HUES48 (cell line): ENCODE data around the gene GPC5.
"Not testable (repeated sequence)": the region's sequence is repeated elsewhere in the genome, so short reads cannot be mapped to it uniquely, and the experiment has no call there.

Source experiments
- H3K27ac ChIP-seq: one replicate; pipeline ENCODE4 v1.7.0; 2013; ENCODE audit warnings: low read depth, low read length, inconsistent platforms
- H3K27me3 ChIP-seq: 2 replicates; pipeline ENCODE4 v1.6.1; 2013; ENCODE audit warnings: mild to moderate bottlenecking, low read length; ENCODE audit not compliant: control insufficient read depth, insufficient read depth
- H3K36me3 ChIP-seq: 2 replicates; pipeline ENCODE4 v1.6.1; 2013; ENCODE audit warnings: low read length; ENCODE audit not compliant: control insufficient read depth, insufficient read depth
- H3K4me1 ChIP-seq: 2 replicates; pipeline ENCODE4 v1.6.1; 2013; ENCODE audit warnings: mild to moderate bottlenecking, low read length; ENCODE audit not compliant: control insufficient read depth, insufficient read depth
- H3K4me3 ChIP-seq: 2 replicates; pipeline ENCODE4 v1.5.1; 2013; ENCODE audit warnings: mild to moderate bottlenecking, low read depth, low read length
- H3K9ac ChIP-seq: 2 replicates; pipeline ENCODE4 v1.6.1; 2013; ENCODE audit warnings: mild to moderate bottlenecking, low read depth, low read length, moderate library complexity
- H3K9me3 ChIP-seq: 2 replicates; pipeline ENCODE4 v1.6.1; 2013; ENCODE audit warnings: low read length; ENCODE audit not compliant: control insufficient read depth, insufficient read depth

Gene GPC5

DNA sequence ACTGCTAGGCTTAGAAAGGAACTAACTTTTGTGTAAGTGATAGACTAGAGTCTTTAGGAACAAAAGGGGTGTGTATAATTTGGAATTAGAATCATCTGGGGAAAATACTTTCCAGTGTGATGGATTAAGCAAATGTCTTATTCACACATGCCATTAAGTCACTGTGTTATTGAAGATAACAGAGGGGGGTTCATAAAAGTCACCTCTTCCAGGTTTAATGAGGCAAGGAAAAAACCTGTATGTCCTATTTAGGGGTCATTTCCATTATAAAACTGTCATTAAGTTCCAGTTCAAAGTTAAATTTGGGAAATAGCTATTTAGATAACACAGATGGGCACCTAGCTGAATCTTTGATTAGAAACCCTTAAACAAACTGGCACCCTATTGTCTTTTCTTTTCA is 1323.2 kb downstream of the GPC5 start:
- no peaks in the 10 kb centered on the region for H3K36me3 ChIP-seq
- peaks cover 9% of the 10 kb centered on the region for H3K4me1 ChIP-seq
- no peaks in the 10 kb centered on the region for H3K27me3 ChIP-seq
- no peak overlapping the region for H3K27ac ChIP-seq
- no peaks in the 10 kb centered on the region for H3K9me3 ChIP-seq
- H3K9ac ChIP-seq = no peak overlapping the region
- H3K4me3 ChIP-seq = no peak overlapping the region

GRCh38 chr13:92727118-92727517 is 1328.7 kb downstream of the GPC5 start:
- Histone ChIP-seq H3K27me3 (no peaks in the 10 kb centered on the region), H3K36me3 (no peaks in the 10 kb centered on the region), H3K27ac (no peak overlapping the region), H3K9me3 (no peaks in the 10 kb centered on the region), H3K9ac (no peak overlapping the region), H3K4me3 (no peak overlapping the region), H3K4me1 (no peaks in the 10 kb centered on the region)

- no peak overlapping the region for H3K27ac ChIP-seq
These were observed 1335.6 kb downstream of the GPC5 start for GRCh38 chr13:92734068-92734467.

DNA sequence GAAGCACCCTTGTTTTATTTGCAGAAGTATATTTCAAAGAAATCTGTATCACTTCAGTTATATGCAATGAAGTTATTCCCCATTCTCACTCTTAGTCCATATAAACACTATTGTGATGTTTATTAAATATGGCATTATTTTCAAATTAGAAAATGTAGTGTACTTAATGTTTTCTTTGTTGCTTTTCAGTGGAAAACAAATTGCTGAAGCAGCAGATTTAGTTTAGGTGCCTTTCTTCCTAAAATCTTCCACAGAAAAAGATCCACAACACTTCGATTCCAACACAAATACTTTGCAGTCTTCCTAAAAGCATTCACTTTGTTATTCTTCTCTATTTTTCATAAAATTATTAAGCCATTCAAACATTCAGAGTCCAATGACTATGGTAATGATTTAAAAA is 1336.1 kb downstream of the GPC5 start:
- H3K27ac ChIP-seq = no peak overlapping the region
- no peaks in the 10 kb centered on the region for H3K36me3 ChIP-seq
- no peaks in the 10 kb centered on the region for H3K4me1 ChIP-seq
- H3K9me3 ChIP-seq = no peaks in the 10 kb centered on the region
- H3K4me3 ChIP-seq = no peak overlapping the region
- no peak overlapping the region for H3K9ac ChIP-seq
- no peaks in the 10 kb centered on the region for H3K27me3 ChIP-seq

More at GRCh38 chr13:92734068-92734467, 1335.6 kb downstream of the GPC5 start:
- no peaks in the 10 kb centered on the region for H3K36me3 ChIP-seq
- no peaks in the 10 kb centered on the region for H3K4me1 ChIP-seq
- H3K9ac ChIP-seq = no peak overlapping the region
- no peak overlapping the region for H3K4me3 ChIP-seq
- no peaks in the 10 kb centered on the region for H3K9me3 ChIP-seq
- H3K27me3 ChIP-seq = no peaks in the 10 kb centered on the region

GRCh38 chr13:92735909-92736308 is 1337.5 kb downstream of the GPC5 start:
- Histone ChIP-seq H3K9ac (no peak overlapping the region), H3K4me1 (no peaks in the 10 kb centered on the region), H3K4me3 (no peak overlapping the region), H3K27me3 (no peaks in the 10 kb centered on the region), H3K9me3 (no peaks in the 10 kb centered on the region), H3K36me3 (no peaks in the 10 kb centered on the region), H3K27ac (no peak overlapping the region)

DNA sequence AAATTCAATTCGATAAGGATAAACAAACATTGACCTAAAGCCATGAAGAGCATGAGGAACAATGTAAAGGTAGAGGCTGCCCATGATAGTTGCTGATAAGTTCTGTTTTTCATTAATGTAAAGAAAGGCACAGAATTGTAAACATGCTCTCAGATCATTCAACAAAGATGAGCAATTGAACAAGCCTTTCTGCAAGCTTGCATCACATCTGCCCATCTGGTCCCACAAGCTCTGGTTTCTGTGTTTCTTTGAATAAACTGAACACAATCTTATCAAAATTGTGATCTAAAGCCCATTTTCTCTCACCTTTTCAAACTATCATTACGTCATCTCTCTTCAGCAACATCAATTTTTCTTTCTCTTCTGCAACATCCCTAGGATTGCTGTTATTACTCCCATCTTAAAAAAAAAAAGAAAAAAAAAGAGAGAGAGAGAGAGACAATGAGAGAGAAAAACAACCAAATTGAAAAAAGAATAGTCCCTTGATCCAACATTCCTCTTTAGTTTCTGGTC is 1340.9 kb downstream of the GPC5 start:
- no peaks in the 10 kb centered on the region for H3K4me1 ChIP-seq
- H3K27ac ChIP-seq = no peak overlapping the region
- no peaks in the 10 kb centered on the region for H3K27me3 ChIP-seq
- H3K36me3 ChIP-seq = no peaks in the 10 kb centered on the region
- H3K4me3 ChIP-seq = no peak overlapping the region
- H3K9ac ChIP-seq = no peak overlapping the region
- H3K9me3 ChIP-seq = no peaks in the 10 kb centered on the region

DNA sequence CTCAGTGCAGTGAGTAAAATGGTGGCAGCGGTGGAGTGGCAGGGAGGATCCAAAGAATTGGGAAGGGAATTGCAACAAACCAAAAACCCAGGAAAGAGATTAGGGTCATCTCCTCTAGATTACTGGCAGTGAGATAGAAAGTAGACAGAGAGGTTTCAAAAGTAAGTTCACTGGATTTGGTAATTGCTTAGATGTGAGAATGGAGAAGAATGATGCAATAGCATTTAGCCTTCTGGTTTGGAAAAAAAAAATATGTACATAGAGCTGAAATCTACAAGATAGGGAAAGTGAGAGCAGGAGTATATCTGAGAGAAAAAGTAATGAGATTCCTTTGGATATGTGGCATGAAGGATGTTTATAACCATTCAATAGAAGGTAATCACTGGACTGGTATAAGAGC is 1345.6 kb downstream of the GPC5 start:
- no peaks in the 10 kb centered on the region for H3K4me1 ChIP-seq
- H3K27me3 ChIP-seq = no peaks in the 10 kb centered on the region
- no peaks in the 10 kb centered on the region for H3K36me3 ChIP-seq
- H3K9me3 ChIP-seq = no peaks in the 10 kb centered on the region
- H3K27ac ChIP-seq = no peak overlapping the region
- H3K4me3 ChIP-seq = no peak overlapping the region
- no peak overlapping the region for H3K9ac ChIP-seq

DNA sequence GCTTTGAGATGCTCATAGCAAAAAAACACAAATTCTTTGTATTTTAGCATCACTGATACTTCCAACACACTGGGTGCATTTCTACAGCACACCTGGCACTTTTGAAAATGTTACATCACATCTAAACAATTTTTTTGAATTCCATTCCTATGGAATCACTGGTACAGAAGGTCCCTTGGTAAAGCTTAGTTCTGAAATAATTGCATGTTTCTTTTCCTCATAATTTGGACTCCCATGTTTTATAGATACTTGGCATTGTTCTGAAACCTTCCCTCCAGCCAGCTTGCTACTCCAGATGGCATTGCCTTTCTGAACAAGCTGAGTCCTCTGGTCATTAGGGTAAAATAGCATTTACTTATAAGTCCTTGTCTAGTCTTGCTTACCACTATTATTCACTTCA is 1346.8 kb downstream of the GPC5 start:
- no peaks in the 10 kb centered on the region for H3K4me1 ChIP-seq
- H3K9ac ChIP-seq = no peak overlapping the region
- no peak overlapping the region for H3K4me3 ChIP-seq
- no peaks in the 10 kb centered on the region for H3K36me3 ChIP-seq
- no peaks in the 10 kb centered on the region for H3K9me3 ChIP-seq
- no peaks in the 10 kb centered on the region for H3K27me3 ChIP-seq
- no peak overlapping the region for H3K27ac ChIP-seq

GRCh38 chr13:92752705-92753104 is 1354.3 kb downstream of the GPC5 start:
- H3K27me3 ChIP-seq, H3K36me3 ChIP-seq, H3K4me3 ChIP-seq, H3K9ac ChIP-seq, H3K9me3 ChIP-seq, H3K4me1 ChIP-seq, H3K27ac ChIP-seq: not testable (repeated sequence)

- H3K9me3 ChIP-seq = peaks cover 18% of the 10 kb centered on the region
- H3K27me3 ChIP-seq = no peaks in the 10 kb centered on the region
- H3K4me3 ChIP-seq = no peak overlapping the region
- H3K27ac ChIP-seq = no peak overlapping the region
- no peak overlapping the region for H3K9ac ChIP-seq
- H3K36me3 ChIP-seq = no peaks in the 10 kb centered on the region
- no peaks in the 10 kb centered on the region for H3K4me1 ChIP-seq
These were observed 1363.3 kb downstream of the GPC5 start for GRCh38 chr13:92761710-92762109.

GRCh38 chr13:92767468-92767867 is 1369.0 kb downstream of the GPC5 start:
- no peaks in the 10 kb centered on the region; the same call in 1 of the 2 replicates for H3K9me3 ChIP-seq
- no peaks in the 10 kb centered on the region for H3K36me3 ChIP-seq
- H3K4me3 ChIP-seq = no peak overlapping the region
- H3K27ac ChIP-seq = no peak overlapping the region
- no peaks in the 10 kb centered on the region for H3K27me3 ChIP-seq
- no peaks in the 10 kb centered on the region for H3K4me1 ChIP-seq
- no peak overlapping the region for H3K9ac ChIP-seq

GRCh38 chr13:92768602-92769001 is 1370.2 kb downstream of the GPC5 start:
- no peak overlapping the region for H3K4me3 ChIP-seq
- no peak overlapping the region for H3K9ac ChIP-seq
- no peaks in the 10 kb centered on the region for H3K9me3 ChIP-seq
- H3K4me1 ChIP-seq = no peaks in the 10 kb centered on the region
- H3K27ac ChIP-seq = no peak overlapping the region
- H3K27me3 ChIP-seq = no peaks in the 10 kb centered on the region
- H3K36me3 ChIP-seq = no peaks in the 10 kb centered on the region
